GM13976 (cell line): ENCODE measurements around the gene CLDN3.

Source experiments
- DNase-seq: peaks from one replicate; pipeline ENCODE4 v3.0.0; 2012; ENCODE audit warnings: low spot score
- CTCF ChIP-seq: IDR thresholded peaks from 2 replicates; pipeline ENCODE4 v1.5.1; 2012; ENCODE audit warnings: borderline replicate concordance, mild to moderate bottlenecking; ENCODE audit not compliant: insufficient read depth; ENCODE audit errors: extremely low read depth, missing control alignments, control extremely low read depth
- in situ Hi-C: fragments of 300-500 bp; cut with MboI; formaldehyde crosslinking; loops from one replicate; pipeline ENCODE4 v1.12.0; 2022; ENCODE audit warnings: low sequenced_read_pairs, mixed read lengths, inconsistent platforms; ENCODE audit not compliant: unreplicated experiment

Gene CLDN3

GRCh38 chr7:73786588-73786987, 16.5 kb upstream of the CLDN3 start:
- in situ Hi-C loops: no loop called here
- no peak for DNase-seq
- no peak for TF ChIP-seq CTCF

- in situ Hi-C loops: no loop called here
- no peak for DNase-seq
- no peak for TF ChIP-seq CTCF
Observed at GRCh38 chr7:73779517-73779916, 9.4 kb upstream of the CLDN3 start.

- in situ Hi-C loops: no loop called here
- no peak for TF ChIP-seq CTCF
- DNase-seq: no peak
Observed at GRCh38 chr7:73778801-73779389, 8.8 kb upstream of the CLDN3 start.

GRCh38 chr7:73774923-73775322, 4.9 kb upstream of the CLDN3 start:
- in situ Hi-C loops: no loop called here
- DNase-seq: no peak
- no peak for TF ChIP-seq CTCF

- no peak for DNase-seq
- in situ Hi-C loops: no loop called here
- TF ChIP-seq CTCF: no peak
Observed at GRCh38 chr7:73773700-73774517, 3.8 kb upstream of the CLDN3 start.

GRCh38 chr7:73770860-73771670, 995 bp upstream of the CLDN3 start:
- in situ Hi-C loops: no loop called here
- no peak for DNase-seq
- TF ChIP-seq CTCF: no peak
